HG03175 (cell line): ENCODE data around the gene SH3RF2.
"Not testable (repeated sequence)": the region's sequence is repeated elsewhere in the genome, so short reads cannot be mapped to it uniquely, and the experiment has no call there.

Experiments
- ATAC-seq: cut with Tn5 transposase; IDR thresholded peaks from one replicate; pipeline ENCODE4 v1.9.1; 2021; ENCODE audit warnings: mild to moderate bottlenecking, moderate library complexity; ENCODE audit not compliant: unreplicated experiment

Gene SH3RF2

DNA sequence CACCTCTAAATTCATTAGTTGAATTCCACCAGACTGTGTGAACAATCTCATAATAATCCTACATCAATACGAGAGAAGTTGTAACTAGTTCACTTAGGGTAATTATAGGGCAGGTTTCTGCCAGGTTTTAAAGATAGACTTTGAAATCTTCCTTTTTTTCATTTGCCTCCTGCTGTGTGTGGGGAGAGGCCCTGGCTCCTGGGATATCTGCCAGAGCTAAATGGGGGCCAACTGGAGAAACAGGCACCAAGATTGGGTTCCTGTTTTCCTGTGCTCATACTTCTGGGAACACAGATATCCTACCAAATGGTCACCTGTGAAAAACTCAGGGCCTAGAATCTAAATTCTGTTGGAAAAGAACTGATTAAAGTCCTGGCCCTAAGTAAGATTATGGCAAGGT, 42.3 kb downstream of the SH3RF2 start:
- no peak for ATAC-seq

DNA sequence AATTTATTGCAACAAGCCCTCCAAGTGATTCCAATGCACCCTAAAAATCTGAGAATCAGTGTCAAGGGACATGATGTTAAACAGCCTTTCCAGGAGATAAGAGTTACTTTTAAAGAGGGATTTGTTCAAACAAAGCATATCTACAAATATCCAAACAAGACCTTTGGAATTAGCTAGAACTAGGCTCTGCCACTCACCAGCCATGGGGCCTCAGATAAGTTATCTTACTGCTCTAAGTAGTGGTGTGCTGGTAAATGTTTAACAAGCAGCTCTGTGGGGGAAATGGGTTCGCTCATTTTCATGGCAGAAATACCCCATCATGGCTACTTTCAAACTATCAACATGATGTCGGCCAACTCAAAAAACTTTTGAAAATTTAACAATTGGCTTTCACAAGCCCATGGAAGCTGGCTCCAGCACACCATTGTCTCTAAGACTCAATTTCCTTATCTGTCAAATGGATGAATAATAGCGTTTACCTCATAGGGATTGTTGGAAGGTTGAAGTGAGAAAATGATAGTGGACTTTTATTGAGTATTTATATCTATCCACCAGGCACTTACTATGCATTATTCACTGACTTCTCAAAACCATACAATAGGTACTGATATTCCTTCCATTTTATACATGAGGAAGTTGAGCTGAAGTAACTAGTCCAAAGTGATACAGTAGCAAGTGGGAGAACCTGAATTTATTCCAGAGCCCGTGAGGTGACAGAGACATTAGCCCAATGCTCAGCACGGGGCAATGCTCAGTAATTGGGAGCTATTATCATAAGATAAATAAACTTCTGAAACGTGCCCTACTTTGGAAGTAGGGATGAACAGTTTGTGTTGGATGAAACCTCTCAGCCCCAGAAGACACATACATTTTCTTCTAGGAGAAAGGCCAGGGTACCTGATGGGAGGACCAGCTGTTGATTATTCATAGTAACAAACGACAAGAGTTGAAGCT, 43.2 kb downstream of the SH3RF2 start:
- no peak for ATAC-seq

DNA sequence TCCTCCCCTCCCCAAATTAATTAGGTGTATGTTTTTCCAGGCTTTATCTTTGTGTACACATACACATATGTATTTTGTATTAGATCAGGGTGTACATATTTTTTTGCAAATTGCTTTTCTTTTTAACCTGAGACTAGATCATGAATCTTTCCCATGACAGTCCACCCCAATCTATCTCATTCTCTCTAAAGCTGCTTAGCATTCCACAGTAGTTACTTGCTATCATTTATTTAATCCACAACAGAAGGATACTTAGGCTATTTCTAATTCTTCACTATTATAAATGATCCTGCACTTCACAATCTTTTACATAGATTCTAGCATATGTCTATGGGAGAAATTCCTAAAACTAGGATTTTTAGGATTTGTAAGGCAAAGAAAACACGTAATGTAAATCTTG, 43.9 kb downstream of the SH3RF2 start:
- no peak for ATAC-seq

DNA sequence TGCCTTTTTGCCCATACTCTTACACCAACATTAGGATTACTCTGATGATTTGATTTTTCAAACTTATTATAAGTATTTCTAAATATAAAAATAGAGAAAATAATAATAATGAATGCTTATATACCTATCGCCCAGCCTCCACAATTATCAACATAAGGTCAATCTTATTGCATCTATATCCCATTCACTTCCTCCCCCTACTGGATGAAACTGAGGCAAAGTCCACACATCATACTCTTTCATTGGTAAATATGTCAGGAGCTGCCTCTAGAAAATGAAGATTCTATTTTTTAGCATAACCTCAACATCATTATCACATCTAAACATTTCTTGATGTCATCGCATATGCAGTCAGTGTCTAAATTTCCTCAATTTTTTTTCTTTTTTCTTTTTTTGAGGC, 44.3 kb downstream of the SH3RF2 start:
- no peak for ATAC-seq

DNA sequence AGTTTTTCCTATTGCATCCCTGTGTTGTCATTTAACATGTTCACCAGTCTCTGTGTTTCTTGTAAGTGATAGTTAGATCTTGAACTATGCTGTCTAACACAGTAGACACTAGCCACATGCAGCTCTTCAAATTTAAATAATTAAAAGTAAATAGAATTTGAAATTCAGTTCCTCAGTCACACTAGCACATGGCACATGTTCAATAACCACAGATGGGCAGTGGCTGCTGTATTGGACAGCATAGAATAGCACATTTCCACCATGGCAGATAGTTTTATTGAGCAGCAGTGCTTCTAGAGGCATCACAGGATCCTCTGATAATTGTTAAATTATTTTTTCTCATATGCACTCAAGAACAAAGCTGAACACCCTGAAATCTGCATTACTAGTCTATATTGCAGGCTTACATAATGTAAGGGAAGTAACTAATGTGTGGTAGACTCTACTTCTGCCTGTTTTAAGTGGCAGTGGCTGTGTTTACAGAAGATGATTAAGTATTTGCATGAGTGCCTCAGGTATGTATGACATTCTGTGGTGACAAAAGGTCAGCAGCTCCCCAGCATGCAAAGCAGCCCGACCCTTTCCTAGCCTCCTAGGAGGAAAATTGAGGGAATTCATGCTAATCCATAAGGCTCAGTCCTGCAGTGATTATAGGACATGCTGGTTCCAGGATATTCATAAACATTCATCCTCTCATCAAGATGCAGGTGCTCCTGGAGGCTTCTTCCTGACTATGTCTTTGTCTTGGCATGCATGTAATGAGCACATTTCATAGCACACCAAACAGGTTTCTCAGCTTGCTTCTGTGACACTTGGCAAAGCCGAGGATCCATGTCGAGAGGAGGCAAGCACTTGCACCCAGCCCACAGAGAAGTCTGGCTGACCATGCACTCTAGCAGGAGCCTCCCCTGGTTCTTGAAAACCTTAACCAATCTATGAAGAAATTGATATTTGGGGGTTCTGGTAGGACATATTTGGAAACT, 45.5 kb downstream of the SH3RF2 start:
- no peak for ATAC-seq

DNA sequence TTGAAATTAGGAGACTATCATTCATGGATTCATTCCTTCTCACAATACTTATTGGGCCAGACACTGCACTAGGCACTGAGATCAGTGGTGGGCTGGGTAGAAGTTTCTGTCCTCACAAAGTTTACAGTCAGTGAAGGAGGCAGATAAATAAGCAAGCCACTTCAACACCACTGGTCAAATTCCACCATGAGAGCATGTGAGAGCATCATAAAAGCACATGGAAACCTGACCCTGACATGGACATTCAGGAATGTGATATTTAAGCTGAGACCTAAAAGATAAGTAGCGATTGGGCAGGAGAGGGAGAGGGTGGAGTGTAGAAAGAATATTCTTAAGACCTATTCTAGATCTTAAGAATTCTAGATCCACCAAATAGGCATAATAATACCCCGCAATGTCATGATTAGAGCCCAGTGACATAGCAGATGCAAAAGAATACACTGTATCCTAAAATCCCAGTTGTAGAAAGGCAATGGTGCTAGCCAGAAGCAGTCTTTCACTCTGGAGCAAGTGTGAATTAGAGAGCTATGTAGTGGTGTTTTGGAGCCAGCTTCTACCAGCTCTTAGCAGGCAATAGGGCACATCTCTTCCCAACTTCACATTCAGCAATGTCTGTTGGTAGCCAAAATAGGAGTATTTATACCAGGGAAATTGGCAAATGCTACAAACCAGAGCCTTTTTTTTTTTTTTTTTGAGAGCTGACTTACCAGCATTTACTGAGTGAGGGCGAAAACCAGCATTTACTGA, 46.4 kb downstream of the SH3RF2 start:
- ATAC-seq = no peak

DNA sequence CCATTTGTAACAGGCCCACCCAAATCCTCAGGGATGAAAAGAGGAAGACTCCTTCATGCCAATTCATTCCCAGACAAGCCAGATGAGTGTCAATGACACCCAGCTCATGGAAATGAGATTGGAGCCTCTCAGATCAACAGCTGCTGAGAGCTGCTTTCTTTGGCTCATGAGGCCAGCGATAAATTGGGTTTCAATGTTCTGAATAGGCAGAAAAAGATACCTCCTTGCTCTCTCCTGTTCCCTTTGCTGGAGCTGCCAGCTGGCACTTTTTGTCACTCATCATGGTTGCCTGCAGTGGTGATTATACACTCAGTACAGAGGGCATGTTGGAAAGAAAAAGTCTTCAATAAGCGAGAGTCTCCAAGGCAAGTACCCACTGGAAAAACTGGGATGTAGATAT, 47.1 kb downstream of the SH3RF2 start:
- no peak for ATAC-seq

DNA sequence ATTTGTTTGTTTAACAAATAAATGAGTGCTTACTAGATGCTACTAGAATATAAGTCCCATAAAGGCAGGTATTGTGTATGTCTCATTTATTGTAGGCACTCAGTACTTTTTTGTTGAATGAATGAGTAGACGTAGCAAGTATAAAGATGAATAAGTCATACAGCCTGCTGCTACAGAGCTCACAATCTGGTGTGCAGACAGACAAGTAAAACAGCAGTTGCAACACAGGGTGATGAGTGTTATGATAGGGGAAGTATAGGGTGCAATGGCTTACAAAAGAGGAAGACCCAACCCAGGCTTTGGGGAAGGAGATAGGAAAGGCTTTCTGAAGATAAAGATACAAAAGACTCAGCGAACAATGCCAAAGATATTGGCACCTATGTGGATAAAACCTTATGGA, 47.7 kb downstream of the SH3RF2 start:
- no peak for ATAC-seq

DNA sequence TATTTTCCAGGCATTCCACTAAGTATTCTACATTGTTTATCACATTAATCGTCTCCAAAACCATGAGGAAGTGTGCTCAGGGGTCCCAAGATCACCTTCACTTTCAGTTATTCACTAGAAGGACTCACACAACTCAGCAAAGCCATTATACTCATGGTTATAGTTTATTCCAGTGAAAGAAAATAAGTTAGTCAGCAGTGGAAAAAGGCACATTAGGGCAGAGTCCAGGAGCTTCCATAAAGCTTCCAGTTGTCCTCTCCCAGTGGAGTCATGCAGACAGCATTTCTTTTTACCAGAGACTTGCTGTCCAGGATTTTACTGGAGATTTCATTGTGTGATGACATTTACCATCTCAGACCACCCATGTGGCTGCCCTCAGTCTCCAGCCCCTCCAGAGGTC, 51.5 kb downstream of the SH3RF2 start:
- no peak for ATAC-seq

DNA sequence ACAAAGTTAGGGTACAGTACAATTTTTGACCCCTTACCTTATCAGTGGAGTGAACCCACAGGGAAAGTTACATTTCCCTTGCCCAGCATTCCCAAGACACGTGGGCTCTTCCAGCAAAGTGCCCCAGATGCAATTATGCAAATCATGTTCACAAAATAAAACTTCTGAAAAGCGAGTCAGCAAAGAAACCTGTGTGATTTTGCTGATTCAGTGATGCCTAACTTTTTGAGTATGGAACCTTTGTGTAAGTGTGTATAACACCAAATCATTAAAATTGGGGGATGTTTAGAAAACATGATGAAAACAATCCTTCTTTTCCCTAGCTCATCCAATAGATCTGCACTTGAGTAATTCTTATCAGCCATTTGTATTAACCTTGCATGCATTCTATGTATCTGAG, 52.6 kb downstream of the SH3RF2 start:
- no peak for ATAC-seq

DNA sequence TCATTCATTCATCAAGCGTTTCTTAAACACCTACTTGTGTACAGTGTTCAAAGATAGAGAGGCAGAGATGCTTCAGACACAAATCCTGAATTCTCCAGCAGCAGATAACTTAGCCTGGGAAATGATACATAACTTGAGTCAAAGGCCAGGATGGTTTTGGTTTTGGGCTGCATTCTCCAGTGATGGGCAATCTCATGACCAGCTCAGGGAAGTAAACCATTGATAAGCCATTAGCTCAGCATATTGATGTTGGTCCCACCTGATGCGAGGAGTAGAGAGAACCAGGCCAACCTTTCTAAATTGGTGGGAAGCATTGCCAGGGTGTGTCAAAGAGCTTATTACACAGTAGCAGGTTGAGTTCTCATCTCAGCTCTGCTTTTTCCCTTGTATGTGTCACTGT, 53.0 kb downstream of the SH3RF2 start:
- ATAC-seq = no peak

DNA sequence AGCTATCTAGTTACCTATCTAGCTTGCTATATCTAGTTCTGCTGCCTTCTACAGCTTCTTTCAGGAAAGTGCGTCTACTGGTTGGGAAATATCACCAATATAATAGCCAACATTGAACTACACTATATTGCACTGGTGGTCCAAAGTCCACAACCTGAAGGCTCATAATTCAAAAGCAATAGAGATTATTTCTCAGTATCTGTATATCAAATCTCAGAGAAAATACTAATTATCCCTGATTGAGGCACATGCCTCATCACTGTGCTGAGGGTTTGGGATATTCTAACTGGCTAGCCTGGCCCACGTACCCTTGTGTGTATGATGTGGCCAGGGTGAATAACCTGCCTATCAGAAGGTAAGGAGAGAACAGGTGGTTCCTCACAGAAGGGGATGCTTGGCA, 53.8 kb downstream of the SH3RF2 start:
- ATAC-seq = no peak

DNA sequence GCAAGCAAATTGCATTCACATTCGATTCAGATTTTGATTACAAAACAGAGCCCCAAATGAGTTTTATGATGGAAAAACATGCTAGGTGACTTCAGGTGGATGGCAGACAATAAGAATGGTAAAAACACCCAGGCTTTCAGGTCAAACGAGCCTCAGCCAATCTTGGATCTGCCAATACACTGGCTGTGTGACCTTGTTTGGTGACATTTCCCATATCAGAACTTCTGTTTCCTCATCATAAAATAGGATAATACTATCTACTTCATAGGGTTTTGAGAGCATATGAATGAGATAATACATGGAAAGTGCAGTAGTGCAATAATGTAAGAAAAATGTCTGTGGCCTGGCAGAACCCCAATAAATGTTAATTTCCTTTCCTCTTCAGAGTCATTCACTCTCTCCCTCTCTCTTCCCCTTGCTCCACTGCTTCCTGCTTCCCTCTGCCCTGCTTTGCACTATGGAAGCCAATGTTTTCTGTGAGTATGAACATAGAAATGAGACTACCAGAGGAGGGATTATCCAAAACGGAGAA, 54.7 kb downstream of the SH3RF2 start:
- ATAC-seq = no peak

DNA sequence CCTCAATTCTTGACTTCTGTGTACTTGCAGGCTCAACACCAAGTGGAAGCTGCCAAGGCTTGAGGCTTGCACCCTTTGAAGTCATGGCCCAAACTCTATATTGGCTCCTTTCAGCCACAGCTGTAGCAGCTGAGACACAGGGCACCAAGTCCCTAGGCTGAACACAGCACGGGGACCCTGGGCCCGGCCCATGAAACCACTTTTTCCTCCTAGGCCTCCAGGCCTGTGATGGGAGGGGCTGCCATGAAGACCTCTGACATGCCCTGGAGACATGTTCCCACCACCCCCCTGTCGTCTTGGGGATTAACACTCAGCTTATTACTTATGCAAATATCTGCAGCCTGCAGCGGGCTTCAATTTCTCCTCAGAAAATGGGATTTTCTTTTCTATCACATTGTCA, 57.2 kb downstream of the SH3RF2 start:
- not testable (repeated sequence) for ATAC-seq

DNA sequence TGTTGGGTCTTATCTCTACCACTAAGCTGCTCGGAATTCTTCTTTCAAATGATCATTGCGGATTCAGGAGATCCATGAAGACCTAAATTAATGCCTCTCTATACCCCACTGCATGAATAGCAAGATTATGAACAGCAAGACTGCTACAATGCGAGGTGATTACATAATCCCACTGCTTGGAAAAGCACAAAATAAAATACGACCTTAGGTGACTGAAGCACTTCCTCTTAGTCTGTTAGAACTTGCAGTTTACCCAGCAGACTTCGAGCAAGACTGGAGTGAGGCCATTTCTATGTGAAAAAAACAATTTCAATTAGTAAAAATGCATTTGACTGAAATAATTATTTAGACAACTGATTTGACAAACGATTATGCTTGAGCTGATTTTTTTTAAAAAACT, 59.8 kb downstream of the SH3RF2 start:
- ATAC-seq = no peak

DNA sequence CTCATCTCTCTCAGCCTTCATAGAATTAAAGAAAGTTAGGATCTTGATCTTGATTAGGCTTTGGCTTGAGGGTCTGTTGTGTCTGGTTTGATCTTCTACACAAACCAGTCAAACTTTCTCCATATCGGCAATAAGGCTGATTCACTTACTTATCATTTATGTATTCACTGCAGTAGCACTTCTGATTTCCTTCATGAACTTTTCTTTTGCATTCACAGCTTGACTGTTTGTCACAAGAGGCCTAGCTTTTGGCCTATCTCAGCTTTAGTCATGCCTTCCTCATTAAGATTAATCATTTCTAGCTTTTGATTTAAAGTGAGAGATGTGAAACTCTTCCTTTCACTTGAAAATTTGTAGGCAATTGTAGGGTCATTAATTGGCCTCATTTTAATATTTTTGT, 62.8 kb downstream of the SH3RF2 start:
- peak; percentile 64 for ATAC-seq

DNA sequence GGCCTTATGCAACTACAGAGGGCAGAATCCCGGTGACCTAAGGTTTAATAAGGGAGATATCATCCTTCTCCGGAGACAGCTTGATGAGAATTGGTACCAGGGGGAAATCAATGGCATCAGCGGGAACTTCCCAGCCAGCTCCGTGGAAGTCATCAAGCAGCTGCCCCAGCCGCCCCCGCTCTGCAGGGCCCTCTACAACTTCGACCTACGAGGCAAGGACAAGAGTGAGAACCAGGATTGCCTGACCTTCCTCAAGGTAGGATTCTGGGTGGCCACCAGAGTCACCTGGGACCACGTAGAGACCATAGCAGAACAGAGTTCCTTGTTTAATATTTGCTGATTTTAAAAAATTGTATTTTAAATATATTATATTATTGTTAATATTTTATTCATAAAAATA, 63.7 kb downstream of the SH3RF2 start:
- no peak for ATAC-seq

DNA sequence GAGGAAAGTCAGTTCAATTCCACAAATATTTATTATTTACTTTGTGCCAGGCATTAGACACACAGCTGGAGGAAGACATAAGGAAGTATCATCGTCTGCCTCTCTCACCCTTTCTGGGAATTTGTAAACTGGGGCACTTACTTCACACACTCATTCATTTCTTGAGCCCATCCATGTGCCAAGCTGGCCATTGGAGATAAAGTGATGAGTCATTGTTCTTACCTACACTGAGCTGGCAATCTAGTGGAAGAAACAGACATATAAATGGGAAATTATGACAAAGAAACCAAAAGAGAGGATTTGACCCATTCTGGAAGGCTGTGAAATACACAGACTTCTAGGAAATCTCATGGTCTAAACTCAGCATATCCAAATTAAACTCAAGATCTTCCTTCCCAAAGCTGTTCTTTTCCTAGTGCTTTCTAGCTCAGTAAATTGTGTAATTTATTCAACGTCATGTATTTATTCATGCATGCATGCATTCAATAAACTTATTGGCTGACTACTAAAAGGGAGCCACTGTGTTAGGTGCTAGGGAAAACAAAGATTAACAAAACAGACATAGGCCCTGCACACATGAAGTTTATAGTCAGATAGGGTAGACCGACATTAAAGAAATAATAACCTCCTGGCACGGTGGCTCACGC, 65.3 kb downstream of the SH3RF2 start:
- ATAC-seq = no peak

DNA sequence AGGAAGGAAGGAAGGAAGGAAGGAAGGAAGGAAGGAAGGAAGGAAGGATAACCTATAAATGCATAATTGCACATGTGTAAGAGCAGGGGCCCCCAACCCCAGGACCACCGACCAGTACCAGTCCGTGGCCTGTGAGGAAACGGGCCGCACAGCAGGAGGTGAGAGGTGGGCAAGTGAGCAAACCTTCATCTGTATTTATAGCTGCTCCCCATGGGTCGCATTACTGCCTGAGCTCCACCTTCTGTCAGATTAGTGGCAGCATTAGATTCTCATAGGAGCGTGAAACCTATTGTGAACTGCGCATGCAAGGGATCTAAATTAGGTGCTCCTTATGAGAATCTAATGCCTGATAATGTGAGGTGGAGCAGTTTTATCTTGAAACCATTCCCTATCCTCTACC, 66.1 kb downstream of the SH3RF2 start:
- no peak for ATAC-seq

DNA sequence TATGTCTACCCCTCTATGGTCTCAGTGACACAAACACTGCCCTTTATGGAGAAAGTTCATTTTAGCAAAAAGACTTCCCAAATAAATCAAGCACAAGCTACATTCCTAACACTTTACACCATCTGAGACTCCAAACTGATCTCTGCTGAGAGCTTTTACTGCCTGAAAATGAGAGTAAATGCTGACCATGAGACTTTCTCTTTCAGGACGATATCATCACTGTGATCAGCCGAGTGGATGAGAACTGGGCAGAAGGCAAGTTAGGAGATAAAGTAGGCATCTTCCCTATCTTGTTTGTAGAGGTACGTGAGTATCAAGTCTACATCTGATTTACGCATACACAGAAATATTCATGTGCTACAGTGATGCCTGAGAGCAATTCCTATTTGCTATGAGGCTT, 67.5 kb downstream of the SH3RF2 start:
- ATAC-seq = no peak
